NCI-H2227 treated with DMSO at 0.1 percent for 48 hours (cell line): ENCODE results near the gene TTC17.
"Not testable (repeated sequence)": the region's sequence is repeated elsewhere in the genome, so short reads cannot be mapped to it uniquely, and the experiment has no call there.

Experiments used
- DNase-seq: peaks from one replicate; lab custom pipeline; 2025; lab: John Stamatoyannopoulos, UW

Gene TTC17

GRCh38 chr11:43459246-43459645 is 100.5 kb downstream of the TTC17 start:
- no peak for DNase-seq

- DNase-seq: no peak
Observed at GRCh38 chr11:43462359-43462758, 103.6 kb downstream of the TTC17 start.

GRCh38 chr11:43467958-43468357 is 109.2 kb downstream of the TTC17 start:
- DNase-seq: no peak

- DNase-seq: not testable (repeated sequence)
Observed at GRCh38 chr11:43477491-43477890, 118.8 kb downstream of the TTC17 start.

GRCh38 chr11:43486141-43486540 is 127.4 kb downstream of the TTC17 start:
- DNase-seq: no peak

- DNase-seq: no peak
Observed at GRCh38 chr11:43489869-43490465, 131.2 kb downstream of the TTC17 start.

- no peak for DNase-seq
Observed at GRCh38 chr11:43492701-43493100, 134.0 kb downstream of the TTC17 start.

- no peak for DNase-seq
Observed at GRCh38 chr11:43493431-43493830, 134.7 kb downstream of the TTC17 start.

GRCh38 chr11:43497144-43497543 is 138.4 kb downstream of the TTC17 start:
- DNase-seq: no peak

GRCh38 chr11:43498561-43498960 is 139.8 kb downstream of the TTC17 start:
- DNase-seq: no peak

GRCh38 chr11:43503417-43503816 is 144.7 kb downstream of the TTC17 start:
- DNase-seq: no peak

- peak; percentile 30 for DNase-seq
Observed at GRCh38 chr11:43504316-43504950, 145.7 kb downstream of the TTC17 start.

- no peak for DNase-seq
Observed at GRCh38 chr11:43505171-43505570, 146.5 kb downstream of the TTC17 start.

GRCh38 chr11:43507171-43507570 is 148.5 kb downstream of the TTC17 start:
- DNase-seq: no peak

GRCh38 chr11:43508511-43508918 is 149.8 kb downstream of the TTC17 start:
- DNase-seq: no peak

GRCh38 chr11:43511959-43512358 is 153.2 kb downstream of the TTC17 start:
- DNase-seq: no peak

GRCh38 chr11:43515090-43515489 is 156.4 kb downstream of the TTC17 start:
- DNase-seq: no peak

- DNase-seq: peak; percentile 21
Observed at GRCh38 chr11:43516316-43516850, 157.7 kb downstream of the TTC17 start.

GRCh38 chr11:43517518-43517917 is 158.8 kb downstream of the TTC17 start:
- DNase-seq: no peak

GRCh38 chr11:43518408-43519160 is 159.9 kb downstream of the TTC17 start:
- DNase-seq: no peak

- no peak for DNase-seq
Observed at GRCh38 chr11:43521471-43521870, 162.8 kb downstream of the TTC17 start.

GRCh38 chr11:43523632-43524031 is 164.9 kb downstream of the TTC17 start:
- no peak for DNase-seq

GRCh38 chr11:43532041-43532440 is 173.3 kb downstream of the TTC17 start:
- DNase-seq: no peak
